Neural progenitor cell (in vitro differentiated cells): ENCODE data around the gene DYNC1I2. TPM values are rescaled to one million over a fixed set of nuclear protein-coding genes. Genes with fewer than 3 reads are reported as not detected.

Experiments used
- DNase-seq: peaks from one replicate; pipeline ENCODE4 v3.0.0-alpha.2; 2016; ENCODE audit warnings: low spot score
- H2AFZ ChIP-seq: fragments of 200-600 bp; sonication (generic); replicated peaks from 2 replicates; pipeline ENCODE4 v1.6.1; 2016; ENCODE audit warnings: antibody characterized with exemption
- H3F3A ChIP-seq: fragments of 200-600 bp; sonication (generic); 2 replicates; pipeline ENCODE4 v1.6.1; 2016; ENCODE audit warnings: antibody characterized with exemption, low read depth
- H3K27ac ChIP-seq: fragments of 200-600 bp; sonication (generic); 2 replicates; pipeline ENCODE4 v1.5.1; 2016; ENCODE audit warnings: mild to moderate bottlenecking
- H3K27me3 ChIP-seq: fragments of 200-600 bp; sonication (generic); 2 replicates; pipeline ENCODE4 v1.6.1; 2016; ENCODE audit warnings: mild to moderate bottlenecking, moderate library complexity
- H3K36me3 ChIP-seq: fragments of 200-600 bp; sonication (generic); 2 replicates; pipeline ENCODE4 v1.5.1; 2016
- H3K4me1 ChIP-seq: fragments of 200-600 bp; sonication (generic); 2 replicates; pipeline ENCODE4 v1.6.1; 2016; ENCODE audit warnings: mixed run types
- H3K4me2 ChIP-seq: fragments of 200-600 bp; sonication (generic); 2 replicates; pipeline ENCODE4 v1.6.1; 2016
- H3K4me3 ChIP-seq: fragments of 200-600 bp; sonication (generic); 2 replicates; pipeline ENCODE4 v1.5.1; 2016
- H3K79me2 ChIP-seq: fragments of 200-600 bp; sonication (generic); 2 replicates; pipeline ENCODE4 v1.6.1; 2016; ENCODE audit warnings: low read depth
- H3K9ac ChIP-seq: fragments of 200-600 bp; sonication (generic); 2 replicates; pipeline ENCODE4 v1.6.1; 2016
- H3K9me3 ChIP-seq: fragments of 200-600 bp; sonication (generic); 2 replicates; pipeline ENCODE4 v1.5.1; 2016; ENCODE audit warnings: low read depth
- H4K20me1 ChIP-seq: fragments of 200-600 bp; sonication (generic); 2 replicates; pipeline ENCODE4 v1.6.1; 2016; ENCODE audit warnings: low read depth
- H3K27ac Mint-ChIP-seq: 3 replicates; pipeline ENCODE4 v1.8.0; 2021; ENCODE audit warnings: mixed read lengths
- H3K27me3 Mint-ChIP-seq: 2 replicates; pipeline ENCODE4 v1.8.0; 2022; ENCODE audit warnings: low read depth, mild to moderate bottlenecking, inconsistent platforms, moderate library complexity, mixed read lengths; ENCODE audit not compliant: insufficient read depth
- H3K36me3 Mint-ChIP-seq: 3 replicates; pipeline ENCODE4 v1.8.0; 2021; ENCODE audit warnings: mixed read lengths
- H3K4me1 Mint-ChIP-seq: 3 replicates; pipeline ENCODE4 v1.8.0; 2021; ENCODE audit warnings: mixed read lengths
- H3K4me3 Mint-ChIP-seq: 3 replicates; pipeline ENCODE4 v1.8.0; 2021; ENCODE audit warnings: mild to moderate bottlenecking, moderate library complexity, mixed read lengths
- H3K9me3 Mint-ChIP-seq: 3 replicates; pipeline ENCODE4 v1.8.0; 2020; ENCODE audit warnings: mixed read lengths
- EZH2 ChIP-seq: fragments of 200-600 bp; sonication (generic); IDR thresholded peaks from 2 replicates; pipeline ENCODE4 v1.6.1; 2017; ENCODE audit warnings: antibody characterized with exemption, mild to moderate bottlenecking, moderate library complexity
- EZH2phosphoT487 ChIP-seq: fragments of 200-600 bp; sonication (generic); IDR thresholded peaks from 2 replicates; pipeline ENCODE4 v1.6.1; 2017; ENCODE audit warnings: antibody characterized with exemption
- total RNA-seq: library from RNA; depleted of rRNA; stranded (reverse); fragments of >200 nt; gene quantifications from 2 replicates; pipeline ENCODE4 v1.2.3, GENCODE V29; 2015; ENCODE audit warnings: low replicate concordance
- TF ChIP-seq, protein P1 (sequence below): fragments of 200-600 bp; sonication (generic); IDR thresholded peaks from 2 replicates; pipeline ENCODE4 v1.5.1; 2017; ENCODE audit warnings: antibody characterized with exemption, mild to moderate bottlenecking

The DYNC1I2 gene
- total RNA-seq, 1 donor from 2014 or later = 174 TPM

DNA sequence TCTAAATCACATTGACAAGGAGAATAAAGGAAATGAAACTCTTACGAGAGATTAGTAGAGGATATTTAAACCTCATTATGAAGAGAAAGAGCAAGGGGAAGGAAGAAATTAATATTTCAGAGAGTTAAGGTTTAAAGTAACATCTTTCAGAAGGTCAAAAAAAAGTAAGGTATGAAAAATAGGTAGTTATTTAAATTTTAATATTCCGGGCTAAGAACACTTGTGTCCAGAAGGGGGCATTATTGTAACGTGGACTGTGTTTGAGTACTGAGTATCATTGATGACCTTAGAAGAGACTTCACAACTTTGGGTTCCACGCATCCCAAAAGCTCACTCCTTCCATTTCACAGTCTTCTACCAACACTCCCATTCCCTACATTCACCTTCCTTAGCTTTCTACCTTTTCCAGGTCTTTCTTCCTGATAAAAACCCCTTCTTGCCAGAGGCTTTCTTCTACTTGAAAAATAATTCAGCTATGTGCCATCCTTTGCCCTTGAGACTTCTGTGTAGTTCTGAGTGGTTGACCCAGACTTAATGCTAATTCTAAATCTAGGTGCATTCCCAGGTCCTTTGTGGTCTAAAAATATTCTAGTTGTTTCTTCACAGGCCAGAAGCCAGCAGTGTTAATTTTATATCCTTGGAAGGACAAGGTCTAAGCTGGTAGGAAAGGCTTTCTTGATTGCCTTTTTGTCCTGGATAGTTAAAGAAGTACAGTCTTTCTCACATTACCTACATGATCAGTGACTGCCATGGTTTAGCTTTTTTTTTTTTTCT lies 16.5 kb downstream of the DYNC1I2 start:
- Mint-ChIP-seq H3K27me3 (no peaks in the 10 kb centered on the region), H3K4me3 (no peak overlapping the region), H3K9me3 (no peaks in the 10 kb centered on the region), H3K4me1 (no peaks in the 10 kb centered on the region), H3K27ac (no peak overlapping the region), H3K36me3 (peaks cover 4% of the 10 kb centered on the region)
- peak; percentile 60 for DNase-seq
- peaks cover 12% of the 10 kb centered on the region for H3F3A ChIP-seq
- no peaks in the 10 kb centered on the region for H3K27me3 ChIP-seq
- no peak overlapping the region for H3K9ac ChIP-seq
- H3K9me3 ChIP-seq = no peaks in the 10 kb centered on the region
- peaks cover 22% of the 10 kb centered on the region for H4K20me1 ChIP-seq
- H2AFZ ChIP-seq = no peak overlapping the region
- no peaks in the 10 kb centered on the region for H3K4me1 ChIP-seq
- H3K36me3 ChIP-seq = no peaks in the 10 kb centered on the region
- H3K4me2 ChIP-seq = no peak overlapping the region
- no peak overlapping the region for H3K27ac ChIP-seq
- H3K79me2 ChIP-seq = peaks cover 26% of the 10 kb centered on the region
- TF ChIP-seq, protein P1, sequence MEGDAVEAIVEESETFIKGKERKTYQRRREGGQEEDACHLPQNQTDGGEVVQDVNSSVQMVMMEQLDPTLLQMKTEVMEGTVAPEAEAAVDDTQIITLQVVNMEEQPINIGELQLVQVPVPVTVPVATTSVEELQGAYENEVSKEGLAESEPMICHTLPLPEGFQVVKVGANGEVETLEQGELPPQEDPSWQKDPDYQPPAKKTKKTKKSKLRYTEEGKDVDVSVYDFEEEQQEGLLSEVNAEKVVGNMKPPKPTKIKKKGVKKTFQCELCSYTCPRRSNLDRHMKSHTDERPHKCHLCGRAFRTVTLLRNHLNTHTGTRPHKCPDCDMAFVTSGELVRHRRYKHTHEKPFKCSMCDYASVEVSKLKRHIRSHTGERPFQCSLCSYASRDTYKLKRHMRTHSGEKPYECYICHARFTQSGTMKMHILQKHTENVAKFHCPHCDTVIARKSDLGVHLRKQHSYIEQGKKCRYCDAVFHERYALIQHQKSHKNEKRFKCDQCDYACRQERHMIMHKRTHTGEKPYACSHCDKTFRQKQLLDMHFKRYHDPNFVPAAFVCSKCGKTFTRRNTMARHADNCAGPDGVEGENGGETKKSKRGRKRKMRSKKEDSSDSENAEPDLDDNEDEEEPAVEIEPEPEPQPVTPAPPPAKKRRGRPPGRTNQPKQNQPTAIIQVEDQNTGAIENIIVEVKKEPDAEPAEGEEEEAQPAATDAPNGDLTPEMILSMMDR = peak; percentile 72
- no peak for TF ChIP-seq EZH2
- TF ChIP-seq EZH2phosphoT487 = no peak
- H3K4me3 ChIP-seq = no peak overlapping the region

GRCh38 chr2:171706152-171706803 lies 19.0 kb downstream of the DYNC1I2 start:
- no peak overlapping the region for H3K4me3 ChIP-seq
- H2AFZ ChIP-seq = no peak overlapping the region
- Mint-ChIP-seq H3K4me3 (no peak overlapping the region), H3K27me3 (no peaks in the 10 kb centered on the region), H3K4me1 (no peaks in the 10 kb centered on the region), H3K36me3 (peaks cover 2% of the 10 kb centered on the region), H3K27ac (no peak overlapping the region), H3K9me3 (no peaks in the 10 kb centered on the region)
- no peaks in the 10 kb centered on the region for H3K27me3 ChIP-seq
- no peaks in the 10 kb centered on the region for H3K4me1 ChIP-seq
- H3K9ac ChIP-seq = no peak overlapping the region
- no peak overlapping the region for H3K27ac ChIP-seq
- peaks cover 12% of the 10 kb centered on the region for H3F3A ChIP-seq
- TF ChIP-seq EZH2 (no peak), EZH2phosphoT487 (no peak)
- TF ChIP-seq, protein P1 = peak; percentile 53
- peaks cover 26% of the 10 kb centered on the region for H3K79me2 ChIP-seq
- H3K4me2 ChIP-seq = no peak overlapping the region
- H3K36me3 ChIP-seq = no peaks in the 10 kb centered on the region
- no peaks in the 10 kb centered on the region for H3K9me3 ChIP-seq
- peaks cover 18% of the 10 kb centered on the region for H4K20me1 ChIP-seq
- DNase-seq = peak; percentile 9

DNA sequence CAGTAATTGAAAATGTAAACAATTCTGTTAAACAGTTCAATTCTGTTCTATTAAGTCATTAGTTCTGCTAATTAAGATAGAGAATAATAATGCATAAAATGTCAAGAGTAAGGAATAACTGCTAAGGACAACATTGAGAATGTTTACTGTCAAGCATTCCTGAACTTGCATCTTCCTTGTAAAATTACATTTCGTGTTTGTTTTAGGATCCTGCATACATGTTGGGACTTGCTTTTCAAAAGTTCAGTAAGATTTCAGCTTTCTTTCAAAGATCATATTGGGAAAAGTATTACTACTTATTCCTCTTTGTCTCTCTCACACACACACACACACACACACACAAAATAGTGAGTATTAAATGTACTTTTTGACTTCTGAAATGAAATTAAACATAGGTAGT lies 20.5 kb downstream of the DYNC1I2 start:
- TF ChIP-seq, protein P1 = no peak
- no peak for TF ChIP-seq EZH2
- no peak for TF ChIP-seq EZH2phosphoT487
- Mint-ChIP-seq H3K27ac (no peak overlapping the region), H3K9me3 (no peaks in the 10 kb centered on the region), H3K4me3 (no peak overlapping the region), H3K27me3 (no peaks in the 10 kb centered on the region), H3K36me3 (peaks cover 1% of the 10 kb centered on the region), H3K4me1 (no peaks in the 10 kb centered on the region)
- Histone ChIP-seq H3K27me3 (no peaks in the 10 kb centered on the region), H4K20me1 (peaks cover 18% of the 10 kb centered on the region), H3K27ac (no peak overlapping the region), H3K9ac (no peak overlapping the region), H2AFZ (no peak overlapping the region), H3K9me3 (no peaks in the 10 kb centered on the region), H3K79me2 (peaks cover 26% of the 10 kb centered on the region), H3F3A (peaks cover 12% of the 10 kb centered on the region), H3K4me3 (no peak overlapping the region), H3K4me2 (no peak overlapping the region), H3K36me3 (no peaks in the 10 kb centered on the region), H3K4me1 (no peaks in the 10 kb centered on the region)
- no peak for DNase-seq
